HEK293 (cell line): Measurements from ENCODE around the gene CRYBB2.

Source experiments
- CTCF ChIP-seq: fragments of 450-650 bp; formaldehyde crosslinking; IDR thresholded peaks from 2 replicates; pipeline ENCODE4 v1.5.1; 2016; ENCODE audit warnings: missing biosample characterization, missing genetic modification characterization
- RBAK ChIP-seq: fragments of 450-650 bp; formaldehyde crosslinking; IDR thresholded peaks from 2 replicates; pipeline ENCODE4 v1.5.1; 2016; ENCODE audit warnings: missing biosample characterization, missing genetic modification characterization
- ZNF202 ChIP-seq: fragments of 450-650 bp; formaldehyde crosslinking; IDR thresholded peaks from 2 replicates; pipeline ENCODE4 v1.5.1; 2016; ENCODE audit warnings: missing biosample characterization, missing genetic modification characterization, borderline replicate concordance
- ZNF558 ChIP-seq: fragments of 450-650 bp; formaldehyde crosslinking; IDR thresholded peaks from 2 replicates; pipeline ENCODE4 v1.5.1; 2016; ENCODE audit warnings: missing biosample characterization, missing genetic modification characterization

- TF ChIP-seq CTCF (tag by site-specific recombination) (no peak), ZNF202 (no peak), ZNF558 (tag by site-specific recombination) (no peak), RBAK (tag by site-specific recombination) (no peak)
These were observed 44.5 kb upstream of the CRYBB2 start for GRCh38 chr22:25174888-25175411.
